ENCODE measurements around the gene ANAPC16.
"Not testable (repeated sequence)": the region's sequence is repeated elsewhere in the genome, so short reads cannot be mapped to it uniquely, and the experiment has no call there.

ANAPC16 gene

GRCh38 chr10:72211832-72212231 is 4.0 kb upstream of the ANAPC16 start:
- not testable (repeated sequence) for DNase-seq (ENCODE audit: low read depth in 2 of 2)

- DNase-seq (ENCODE audit: low read depth in 2 of 2): no peak
These were observed 2.5 kb downstream of the ANAPC16 start for GRCh38 chr10:72218325-72218724.

GRCh38 chr10:72218726-72219125 is 2.9 kb downstream of the ANAPC16 start:
- DNase-seq (ENCODE audit: low read depth in 2 of 2): no peak

DNA sequence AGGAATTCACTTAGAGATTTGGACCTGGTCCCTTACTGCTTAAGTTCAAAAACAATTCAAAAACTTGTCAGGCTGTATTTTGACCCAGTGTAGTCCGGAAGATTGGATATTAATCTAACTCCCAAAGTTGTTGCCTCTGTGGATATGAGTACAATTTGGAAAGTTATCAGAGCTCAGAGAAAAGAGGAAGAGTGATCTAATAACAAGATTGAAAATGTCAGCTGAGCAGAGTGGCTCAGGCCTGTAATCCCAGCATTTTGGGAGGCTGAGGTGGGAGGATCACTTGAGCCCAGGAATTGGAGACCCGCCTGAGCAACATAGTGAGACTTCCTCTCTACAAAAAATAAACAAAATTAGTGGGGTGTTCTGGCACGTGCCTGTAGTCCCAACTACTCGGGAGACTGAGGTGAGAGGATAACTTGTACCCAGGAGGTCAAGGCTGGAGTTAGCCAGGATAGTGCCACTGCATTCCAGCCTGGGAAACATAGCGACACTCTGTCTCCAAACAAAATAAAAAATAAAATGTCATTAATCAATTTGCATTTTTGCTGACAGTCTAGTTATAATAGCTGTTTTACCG is 3.5 kb downstream of the ANAPC16 start:
- DNase-seq (ENCODE audit: low read depth in 2 of 2): no peak

- no peak for DNase-seq (ENCODE audit: low read depth in 2 of 2)
These were observed 4.8 kb downstream of the ANAPC16 start for GRCh38 chr10:72220637-72221036.

DNA sequence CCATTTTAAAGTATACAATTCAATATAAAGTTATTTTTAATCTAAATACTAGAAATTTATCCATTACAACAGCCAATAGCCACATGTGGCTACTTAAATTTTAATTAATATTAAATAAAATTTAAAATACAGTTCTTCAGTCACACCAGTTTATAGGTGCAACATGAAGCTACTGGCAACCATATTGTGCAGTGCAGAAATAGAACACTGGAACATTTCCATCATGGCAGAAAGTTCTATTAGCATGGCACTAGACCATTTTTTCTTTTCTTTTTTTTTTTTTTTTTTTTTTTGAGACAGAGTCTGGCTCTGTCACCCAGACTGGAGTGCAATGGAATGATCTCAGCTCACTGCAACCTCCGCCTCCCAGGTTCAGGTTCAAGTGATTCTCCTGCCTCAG is 5.5 kb downstream of the ANAPC16 start:
- DNase-seq (ENCODE audit: low read depth in 2 of 2): no peak

GRCh38 chr10:72223743-72224101 is 7.9 kb downstream of the ANAPC16 start:
- no peak for DNase-seq (ENCODE audit: low read depth in 2 of 2)

DNA sequence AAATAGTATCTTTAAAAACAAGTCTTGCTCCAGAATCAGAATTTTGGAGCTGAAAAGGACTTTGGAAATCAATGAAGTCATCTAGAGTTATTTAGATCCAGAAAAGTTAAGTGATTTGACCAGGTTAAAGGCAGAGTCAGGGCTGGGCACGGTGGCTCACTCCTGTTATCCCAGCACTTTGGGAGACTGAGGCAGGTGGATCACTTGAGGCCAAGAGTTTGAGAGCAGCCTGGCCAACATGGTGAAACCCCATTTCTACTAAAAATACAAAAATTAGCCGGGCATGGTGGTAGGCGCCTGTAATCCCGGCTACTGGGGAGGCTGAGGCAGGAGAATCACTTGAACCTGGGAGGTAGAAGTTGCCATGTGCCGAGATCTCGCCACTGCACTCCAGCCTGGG is 8.4 kb downstream of the ANAPC16 start:
- not testable (repeated sequence) for DNase-seq (ENCODE audit: low read depth in 2 of 2)

DNA sequence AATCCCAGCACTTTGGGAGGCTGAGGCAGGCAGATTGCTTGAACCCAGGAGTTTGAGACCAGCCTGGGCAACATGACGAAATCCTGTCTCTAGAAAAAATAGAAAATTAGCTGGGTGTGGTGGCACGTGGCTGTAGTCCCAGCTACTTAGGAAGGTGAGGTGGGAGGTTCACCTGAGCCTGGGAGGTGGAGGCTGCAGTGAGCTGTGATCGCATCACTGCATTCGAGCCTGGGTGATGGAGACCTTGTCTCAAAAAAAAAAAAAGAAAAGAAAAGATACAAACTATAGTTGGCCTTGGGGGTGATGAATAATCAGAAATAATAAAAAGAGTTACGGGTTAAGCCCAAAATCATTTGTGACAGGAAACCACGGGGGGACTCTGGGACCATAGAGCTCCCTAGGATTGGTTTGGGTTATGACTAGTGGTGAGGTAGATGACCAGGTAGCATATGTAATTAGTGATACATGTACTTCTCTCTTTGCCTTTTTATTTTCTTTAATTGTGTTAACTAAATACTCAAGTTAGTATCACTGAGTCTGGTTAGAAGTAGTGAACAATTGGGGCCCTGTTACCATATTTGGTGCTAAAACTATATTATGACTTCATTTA is 10.7 kb downstream of the ANAPC16 start:
- no peak for DNase-seq (ENCODE audit: low read depth in 2 of 2)

DNA sequence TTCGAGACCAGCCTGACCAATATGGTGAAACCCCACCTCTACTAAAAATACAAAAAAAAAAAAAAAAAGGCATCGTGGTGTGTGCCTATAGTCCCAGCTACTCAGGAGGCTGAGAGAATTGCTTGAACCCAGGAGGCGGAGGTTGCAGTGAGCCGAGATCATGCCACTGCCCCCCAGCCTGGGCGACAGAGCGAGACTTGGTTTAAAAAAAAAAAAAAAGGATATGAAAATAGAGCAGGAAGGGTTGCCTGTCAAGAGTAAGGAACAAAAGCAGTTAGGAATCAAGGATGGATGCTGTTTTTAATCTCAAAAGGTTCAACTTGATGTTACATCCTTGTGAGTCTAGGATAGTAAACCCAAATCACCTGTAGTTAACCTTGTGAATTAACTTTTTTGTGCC is 12.0 kb downstream of the ANAPC16 start:
- no peak for DNase-seq (ENCODE audit: low read depth in 2 of 2)

DNA sequence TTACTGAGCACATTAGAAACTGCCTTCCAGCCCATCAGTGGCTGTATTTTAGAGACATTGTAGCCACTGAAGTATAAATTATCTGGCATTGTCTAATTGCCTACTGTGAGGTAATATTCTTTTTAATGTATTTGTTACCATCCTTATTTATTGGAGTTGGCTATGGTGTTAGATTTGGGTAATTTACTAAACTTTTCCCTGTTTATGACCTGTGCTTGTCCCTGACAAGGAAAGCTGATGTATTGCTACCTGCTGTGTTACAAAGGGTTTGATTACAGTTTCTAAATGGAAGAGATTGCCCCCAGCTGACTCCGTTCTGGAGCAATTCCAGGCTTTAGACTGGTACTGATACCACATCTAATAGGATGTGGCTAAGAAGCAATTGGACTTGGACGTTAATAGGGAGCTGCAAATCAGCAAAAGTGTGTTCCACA is 12.5 kb downstream of the ANAPC16 start:
- no peak for DNase-seq (ENCODE audit: low read depth in 2 of 2)

DNA sequence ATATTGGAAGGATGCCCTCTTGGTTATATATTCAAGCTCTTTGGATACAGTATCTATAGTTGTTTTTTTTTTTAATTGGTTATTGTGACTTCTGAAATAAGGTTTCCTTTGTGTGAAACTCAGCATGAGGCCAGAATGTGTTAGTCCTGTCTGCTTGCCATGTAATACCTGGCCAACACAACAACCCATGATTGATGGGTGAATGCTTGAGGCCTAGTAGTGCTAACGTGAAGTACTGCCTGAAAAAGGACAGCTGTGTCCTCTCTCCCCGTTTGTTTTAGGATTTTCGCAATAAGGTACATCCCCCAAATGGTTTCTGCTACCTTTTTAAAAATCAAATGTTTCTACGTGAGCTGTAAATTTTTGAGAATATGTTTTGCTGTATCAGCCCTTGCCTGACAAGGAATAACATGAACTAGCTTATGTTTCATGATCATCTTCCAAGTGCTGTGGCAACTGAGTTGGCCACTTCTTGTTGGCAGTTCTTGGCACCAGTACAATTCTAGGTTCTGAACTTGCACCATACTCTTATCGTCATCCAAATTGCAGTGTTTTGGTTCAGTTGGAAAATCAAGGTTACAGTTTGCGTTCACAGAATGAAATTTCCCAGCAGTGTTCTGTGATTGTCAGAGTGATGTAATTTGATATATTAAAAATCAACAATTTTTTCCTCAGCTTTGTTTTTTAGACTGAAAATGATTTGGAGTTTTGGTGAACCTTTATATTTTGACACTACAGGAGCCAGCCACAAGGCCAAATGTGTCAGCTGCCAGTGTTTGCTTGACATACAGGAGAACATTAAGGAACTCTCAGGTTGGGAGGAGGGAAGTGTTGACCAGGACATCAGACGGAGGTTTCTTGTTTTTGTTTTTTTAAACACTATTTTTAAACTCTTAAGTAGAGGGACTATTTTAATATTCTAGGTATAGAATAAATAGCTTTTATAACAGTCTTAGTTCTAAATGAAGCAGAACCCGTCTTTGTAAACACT is 13.7 kb downstream of the ANAPC16 start:
- DNase-seq (ENCODE audit: low read depth in 2 of 2): no peak

- no peak for DNase-seq (ENCODE audit: low read depth in 2 of 2)
These were observed 17.8 kb downstream of the ANAPC16 start for GRCh38 chr10:72233621-72234020.

GRCh38 chr10:72234560-72235095 is 18.8 kb downstream of the ANAPC16 start:
- no peak for DNase-seq (ENCODE audit: low read depth in 2 of 2)

GRCh38 chr10:72235544-72236279 is 19.9 kb downstream of the ANAPC16 start:
- DNase-seq (ENCODE audit: low read depth in 2 of 2): no peak

GRCh38 chr10:72238392-72239175 is 22.8 kb downstream of the ANAPC16 start:
- DNase-seq (ENCODE audit: low read depth in 2 of 2): no peak

DNA sequence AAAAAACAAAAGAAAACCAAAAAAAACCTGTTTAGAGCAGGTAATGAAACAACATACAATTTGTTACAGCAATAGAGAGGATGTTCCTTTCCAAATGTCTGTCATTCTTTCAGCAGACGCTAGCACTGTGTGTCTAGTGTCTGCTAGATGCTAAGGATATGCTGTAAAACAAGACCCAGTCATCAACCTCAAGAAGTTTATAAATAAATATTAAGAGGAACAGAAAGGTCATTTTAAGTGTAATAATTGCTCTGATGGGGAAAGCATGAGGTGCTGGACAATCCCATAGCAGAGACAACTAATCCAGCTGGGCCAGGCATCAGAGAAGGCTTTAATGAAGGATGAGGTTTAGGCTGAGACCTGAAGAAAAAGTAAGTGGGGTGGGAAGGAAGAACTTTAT is 23.6 kb downstream of the ANAPC16 start:
- no peak for DNase-seq (ENCODE audit: low read depth in 2 of 2)

- DNase-seq (ENCODE audit: low read depth in 2 of 2): no peak
These were observed 24.6 kb downstream of the ANAPC16 start for GRCh38 chr10:72240371-72240770.

DNA sequence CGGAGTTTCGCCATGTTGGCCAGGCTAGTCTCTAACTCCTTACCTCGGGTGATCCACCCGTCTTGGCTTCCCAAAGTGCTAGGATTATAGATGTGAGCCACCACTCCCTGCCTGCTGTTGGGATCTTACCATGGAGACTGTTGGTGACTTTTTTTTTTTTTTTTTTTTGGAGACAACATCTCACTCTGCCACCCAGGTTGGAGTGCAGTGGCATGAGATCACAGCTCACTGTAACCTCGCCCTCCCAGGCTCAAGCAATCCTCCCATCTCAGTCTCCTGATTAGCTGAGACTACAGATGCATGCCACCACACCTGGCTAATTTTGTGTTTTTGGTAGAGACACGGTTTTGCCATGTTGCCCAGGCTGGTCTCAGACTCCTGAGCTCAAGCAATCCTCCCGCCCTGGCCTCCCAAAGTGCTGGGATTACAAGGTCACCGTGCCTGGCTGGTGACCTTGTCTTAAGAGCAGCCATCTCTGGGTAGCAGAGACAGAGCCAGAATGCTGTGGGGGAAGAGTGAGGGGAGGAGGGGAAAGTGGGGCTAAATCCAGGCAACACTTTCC is 26.0 kb downstream of the ANAPC16 start:
- no peak for DNase-seq (ENCODE audit: low read depth in 2 of 2)

- no peak for DNase-seq (ENCODE audit: low read depth in 2 of 2)
These were observed 26.9 kb downstream of the ANAPC16 start for GRCh38 chr10:72242675-72243074.

Measured in stimulated activated CD8-positive, alpha-beta memory T cell treated with anti-CD3 and anti-CD28 coated beads, Interleukin-2, amount 100 ng/mL, for 48 hours (primary cell).